OCI-LY3 (cell line): Measurements from ENCODE around the gene NKD2.

ENCODE experiments used
- CTCF ChIP-seq: fragments of 200-600, 300-600 bp; sonication (generic); IDR thresholded peaks from 2 replicates; pipeline ENCODE4 v1.5.1; 2014; ENCODE audit warnings: antibody characterized with exemption, low read length, low read depth
- EZH2phosphoT487 ChIP-seq: fragments of 200-600 bp; shearing (Covaris generic); IDR thresholded peaks from 2 replicates; pipeline ENCODE4 v1.6.1; 2018; ENCODE audit warnings: antibody characterized with exemption, mixed run types, low read depth

GRCh38 chr5:1061916-1062315, 53.3 kb downstream of the NKD2 start:
- TF ChIP-seq CTCF (no peak), EZH2phosphoT487 (no peak)
